A673 (cell line): ENCODE data around the gene FOXA2.

ENCODE experiments used
- CTCF ChIP-seq: fragments of 300-800, 200-600 bp; sonication (generic); conservative IDR thresholded peaks from 2 replicates; pipeline ENCODE4 v1.5.1; 2017; ENCODE audit warnings: low read depth, mild to moderate bottlenecking, antibody characterized with exemption, low read length, moderate library complexity, mixed read lengths
- EZH2 ChIP-seq: fragments of 200-600 bp; sonication (generic); IDR thresholded peaks from 2 replicates; pipeline ENCODE4 v1.6.1; 2017; ENCODE audit warnings: borderline replicate concordance, low read depth, mild to moderate bottlenecking, mixed read lengths, antibody characterized with exemption, low read length; ENCODE audit not compliant: poor library complexity, severe bottlenecking

GRCh38 chr20:22579119-22579427 lies 5.3 kb downstream of the FOXA2 start:
- TF ChIP-seq CTCF = no peak
- peak; percentile 66 for TF ChIP-seq EZH2
